Astrocyte of the cerebellum (primary cell): ENCODE data around the gene RNU1-3.
"Not testable (repeated sequence)": the region's sequence is repeated elsewhere in the genome, so short reads cannot be mapped to it uniquely, and the experiment has no call there.

Experiments used
- DNase-seq: peaks from one replicate; pipeline ENCODE4 v3.0.0-alpha.2; 2011; ENCODE audit warnings: low read depth
- H3K4me3 ChIP-seq: 2 replicates; pipeline ENCODE4 v1.5.1; 2011; ENCODE audit warnings: mild to moderate bottlenecking, low read depth, low read length, moderate library complexity
- in situ Hi-C: cut with HindIII; loops from 2 replicates; pipeline ENCODE4 v1.10.0; 2017; ENCODE audit warnings: low sequenced_read_pairs

RNU1-3 gene

DNA sequence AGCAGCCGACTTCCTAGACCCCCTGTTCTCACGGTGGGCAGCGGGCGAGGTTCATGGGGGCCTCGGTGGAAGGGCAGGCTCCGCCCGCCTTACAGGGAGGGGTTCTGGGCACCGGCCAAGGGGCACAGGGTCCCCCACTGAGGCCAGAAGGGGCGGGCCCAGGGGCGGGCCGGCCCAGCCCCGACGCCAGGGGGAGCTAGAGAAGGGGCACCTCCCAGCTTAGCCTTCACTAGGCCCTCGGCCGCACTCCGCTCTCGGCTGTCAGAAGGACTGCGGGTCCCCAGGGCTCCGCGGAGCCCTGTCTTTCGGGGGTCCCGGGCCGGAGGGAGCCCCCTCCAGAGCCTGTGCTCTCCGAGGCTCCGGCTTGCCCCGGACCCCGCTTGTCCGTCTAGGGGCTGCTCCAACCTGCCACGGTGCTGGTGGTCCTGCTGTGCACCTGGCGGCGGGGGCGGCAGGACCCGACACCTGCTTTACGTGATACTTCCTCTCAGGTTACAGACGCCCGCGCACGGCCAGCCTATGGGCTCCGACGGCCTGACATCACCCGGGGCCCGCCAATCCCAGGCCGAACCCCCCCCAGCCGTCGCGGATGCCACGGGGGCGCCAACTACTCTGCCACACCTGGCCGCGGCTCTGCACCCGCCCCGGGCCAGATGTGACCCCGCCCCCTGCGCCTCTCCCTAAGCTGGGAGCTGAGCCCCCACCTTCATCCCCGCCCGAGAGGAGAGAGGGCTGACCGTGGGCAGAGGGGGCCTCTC lies 33.6 kb upstream of the RNU1-3 start:
- H3K4me3 ChIP-seq, DNase-seq, in situ Hi-C loops: not testable (repeated sequence)

- H3K4me3 ChIP-seq, in situ Hi-C loops, DNase-seq: not testable (repeated sequence)
Observed at GRCh38 chr1:16699440-16699839, 32.7 kb upstream of the RNU1-3 start.

GRCh38 chr1:16697152-16697551 lies 30.4 kb upstream of the RNU1-3 start:
- in situ Hi-C loops, DNase-seq, H3K4me3 ChIP-seq: not testable (repeated sequence)

DNA sequence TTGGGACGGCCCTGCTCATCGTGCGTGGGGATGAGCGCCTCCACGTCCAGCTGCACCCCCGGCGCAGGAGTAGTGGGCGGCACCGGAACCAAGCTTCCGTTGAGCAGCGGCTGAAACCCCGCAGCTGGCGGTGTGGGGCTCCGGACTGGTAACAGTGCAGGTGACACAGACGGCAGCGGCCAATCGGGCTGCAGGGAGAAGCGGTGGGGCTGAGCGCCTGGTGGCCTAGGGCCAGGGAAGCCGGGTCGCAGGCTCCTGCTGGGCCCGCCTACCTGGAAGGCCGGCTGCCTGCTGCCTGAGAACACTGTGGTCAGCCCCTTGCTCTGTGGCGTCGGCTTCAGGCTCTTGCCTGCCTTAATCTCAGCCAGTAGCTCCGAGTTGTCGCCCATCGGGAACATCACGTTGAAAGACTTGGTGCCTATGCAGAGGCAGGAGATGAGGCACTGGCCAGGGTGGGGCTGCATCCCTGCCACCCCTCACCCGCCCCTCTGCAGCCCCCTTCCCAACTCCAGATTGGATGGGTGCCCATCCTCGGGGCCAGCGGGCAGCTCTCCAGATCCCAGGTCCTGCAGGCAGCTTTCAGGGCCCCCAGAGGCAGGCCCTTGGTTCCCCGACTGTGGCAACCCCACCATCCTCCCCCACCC lies 29.9 kb upstream of the RNU1-3 start:
- DNase-seq, in situ Hi-C loops, H3K4me3 ChIP-seq: not testable (repeated sequence)

- DNase-seq, H3K4me3 ChIP-seq, in situ Hi-C loops: not testable (repeated sequence)
Observed at GRCh38 chr1:16694308-16694702, 27.6 kb upstream of the RNU1-3 start.

DNA sequence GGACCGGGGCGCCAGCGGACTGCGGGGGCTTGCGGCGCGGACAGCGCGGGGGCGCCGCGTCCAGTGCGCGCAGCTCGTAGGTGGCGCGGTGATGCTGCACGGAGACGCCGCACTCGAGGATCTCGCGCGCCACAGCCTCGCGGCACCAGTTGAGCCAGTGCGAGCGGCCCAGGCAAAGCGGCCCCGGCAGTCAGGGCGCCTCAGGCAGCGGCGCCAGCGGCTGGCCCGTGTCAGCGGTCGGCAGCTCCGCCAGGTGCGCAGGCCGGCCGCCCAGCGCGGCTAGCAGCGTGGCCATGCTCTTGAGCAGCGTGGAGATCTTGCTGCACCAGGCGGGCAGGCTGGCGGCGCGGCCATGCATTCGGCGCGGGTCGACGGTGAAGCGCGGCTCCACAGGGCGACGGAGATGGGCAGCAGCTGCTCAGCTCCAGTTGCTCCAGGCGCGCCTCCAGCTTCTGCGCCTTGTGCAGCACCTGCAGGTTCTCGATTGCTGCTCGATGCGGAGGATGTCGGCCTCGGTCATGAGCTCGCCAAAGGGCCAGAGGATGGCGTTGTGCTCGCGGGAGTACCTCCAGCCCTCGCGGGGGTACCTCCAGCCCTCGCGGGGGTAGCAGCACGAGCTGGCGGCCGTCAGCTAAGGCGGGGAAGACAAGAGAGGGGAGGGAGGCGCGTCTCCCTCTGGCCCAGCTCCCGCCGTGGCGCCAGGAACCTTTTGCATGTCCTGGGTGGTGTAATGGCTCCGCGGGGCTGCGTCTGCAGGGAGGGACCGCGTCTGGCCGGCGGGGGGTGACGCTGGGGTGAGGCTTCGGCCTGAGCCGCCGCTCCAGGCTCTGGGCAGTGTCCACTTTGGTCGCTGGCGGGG lies 26.9 kb upstream of the RNU1-3 start:
- H3K4me3 ChIP-seq, DNase-seq, in situ Hi-C loops: not testable (repeated sequence)

DNA sequence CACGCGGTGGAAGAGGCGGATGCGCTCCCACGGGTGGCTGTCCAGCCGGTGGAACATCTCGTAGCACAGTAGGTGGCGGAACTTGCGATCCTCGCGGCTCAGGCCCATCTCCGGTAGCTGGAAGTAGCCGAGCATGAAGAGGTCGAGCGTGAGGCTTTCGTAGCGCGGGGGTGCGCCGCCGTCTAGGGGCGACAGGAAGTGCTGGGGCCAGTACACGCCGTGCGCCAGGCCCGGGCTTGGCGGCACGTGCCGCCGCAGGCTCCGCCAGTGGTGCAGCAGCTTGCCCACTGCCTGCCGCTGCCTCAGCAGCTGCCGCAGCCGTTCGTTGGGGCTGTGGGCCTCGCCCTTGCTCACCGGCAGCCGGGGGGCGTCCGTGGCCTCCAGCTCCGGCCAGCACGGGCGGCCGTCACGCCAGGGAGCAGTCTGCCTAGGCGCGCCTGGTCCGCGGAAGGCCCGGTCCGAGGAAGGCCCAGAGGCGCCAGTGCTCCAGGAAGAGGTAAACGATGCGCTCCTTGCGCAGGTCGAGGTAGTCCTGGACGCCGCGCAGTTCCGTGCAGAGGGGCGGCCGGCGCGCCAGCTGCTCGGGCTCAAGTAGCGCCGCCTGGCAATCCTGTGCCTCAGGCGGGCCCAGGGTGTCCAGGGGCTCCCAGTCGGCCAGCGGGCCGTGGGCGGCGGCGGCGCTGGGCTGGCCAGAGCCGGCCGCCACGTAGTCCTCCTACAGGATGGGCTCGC lies 26.1 kb upstream of the RNU1-3 start:
- H3K4me3 ChIP-seq, in situ Hi-C loops, DNase-seq: not testable (repeated sequence)

DNA sequence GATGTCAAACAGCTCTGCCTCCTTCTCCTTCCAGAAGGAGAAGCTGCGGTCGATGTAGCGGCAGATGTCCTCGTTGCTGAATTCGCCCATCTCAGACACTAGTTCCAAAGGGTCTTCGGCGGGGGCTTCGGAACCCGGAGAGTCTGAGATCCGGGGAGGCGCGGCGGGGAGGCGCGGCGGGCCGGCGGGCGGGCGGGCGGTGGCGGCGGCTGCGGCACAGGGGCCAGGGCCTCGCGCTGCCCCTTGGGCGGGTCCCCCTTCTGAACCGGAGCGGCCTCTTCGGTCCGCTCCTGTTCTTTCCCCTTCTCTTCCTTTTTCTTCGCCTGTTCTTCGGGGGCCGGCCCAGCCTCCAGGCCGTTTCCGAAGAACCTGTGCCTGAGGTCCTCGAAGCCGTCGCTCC lies 25.5 kb upstream of the RNU1-3 start:
- DNase-seq, H3K4me3 ChIP-seq, in situ Hi-C loops: not testable (repeated sequence)

- H3K4me3 ChIP-seq, DNase-seq, in situ Hi-C loops: not testable (repeated sequence)
Observed at GRCh38 chr1:16690971-16691682, 24.4 kb upstream of the RNU1-3 start.

DNA sequence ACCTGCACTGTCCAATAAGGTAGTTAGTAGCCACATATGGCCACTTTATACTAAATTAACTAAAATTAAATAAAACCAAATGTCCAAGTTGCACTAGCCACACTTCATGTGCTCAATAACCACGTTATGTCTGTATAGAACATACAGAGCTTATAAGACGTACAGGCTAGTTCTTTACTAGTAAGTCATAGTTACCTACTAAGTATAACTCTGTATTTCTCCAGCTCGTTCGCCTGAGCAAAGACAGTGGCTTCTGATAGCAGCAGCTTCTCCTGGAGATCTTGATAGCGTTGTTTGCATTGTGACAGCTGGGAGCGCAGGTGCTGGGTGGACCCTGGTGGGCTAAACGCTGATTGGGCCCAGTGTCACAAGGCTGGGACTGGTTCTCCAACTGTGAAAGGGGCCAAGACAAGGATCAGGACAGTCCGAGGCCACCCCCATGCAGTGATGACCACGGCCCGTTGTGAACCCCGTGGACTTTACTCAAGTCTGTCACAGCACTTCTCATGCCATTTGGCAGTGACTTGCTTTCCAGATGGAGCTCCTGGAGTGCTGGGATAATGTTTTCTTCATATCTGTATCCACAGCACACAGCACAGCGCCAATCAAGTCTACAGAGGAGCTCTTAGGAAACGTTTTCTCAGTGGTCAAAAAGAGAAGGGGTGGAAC lies 20.5 kb upstream of the RNU1-3 start:
- in situ Hi-C loops, DNase-seq: not testable (repeated sequence)

DNA sequence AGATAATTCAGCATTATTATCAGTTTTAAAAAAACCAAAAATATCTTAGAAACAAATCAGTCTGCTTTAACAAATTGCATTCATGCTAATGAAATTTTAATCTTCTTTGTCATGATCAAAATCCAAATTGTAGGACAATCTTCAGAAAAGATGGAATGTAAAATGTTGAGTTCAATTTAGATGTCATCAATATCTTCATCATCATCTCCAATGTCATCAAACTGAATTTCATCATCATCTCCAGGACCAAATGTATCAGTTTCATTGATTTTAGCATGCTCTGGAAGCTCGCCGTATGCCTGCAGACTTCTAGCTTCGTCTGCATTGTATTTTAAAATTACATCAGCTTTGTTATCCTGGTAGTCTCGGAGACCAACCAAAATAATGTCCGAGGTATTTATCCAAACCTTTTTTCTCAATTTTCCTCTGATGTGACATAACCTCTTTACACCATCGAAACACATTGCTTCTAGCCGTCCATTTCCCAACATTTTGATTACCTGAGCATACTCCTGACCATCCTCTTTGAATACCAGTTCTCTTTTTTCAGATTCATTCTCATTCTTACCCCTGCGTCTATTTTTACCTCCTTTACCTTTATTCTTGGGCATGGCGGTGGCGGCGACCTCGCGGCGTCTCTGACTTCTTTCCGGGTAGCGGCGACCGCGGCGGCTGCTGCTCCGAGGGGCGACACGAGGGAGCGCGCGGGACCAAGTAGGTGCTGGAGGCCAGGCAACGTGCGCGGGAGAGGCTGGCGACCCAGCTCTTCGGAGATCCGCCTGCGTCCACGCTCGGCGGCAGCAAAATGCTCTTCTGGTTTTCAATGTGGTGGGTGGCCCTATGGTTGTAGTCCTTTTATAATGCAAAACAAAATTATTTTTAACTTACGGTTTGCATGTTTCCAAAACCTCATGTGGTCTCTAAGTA lies 19.0 kb upstream of the RNU1-3 start:
- in situ Hi-C loops, H3K4me3 ChIP-seq, DNase-seq: not testable (repeated sequence)

More for the DNA sequence above, 20.5 kb upstream of the RNU1-3 start:
- not testable (repeated sequence) for H3K4me3 ChIP-seq

GRCh38 chr1:16684738-16685337 lies 18.1 kb upstream of the RNU1-3 start:
- H3K4me3 ChIP-seq, DNase-seq, in situ Hi-C loops: not testable (repeated sequence)

GRCh38 chr1:16684152-16684551 lies 17.4 kb upstream of the RNU1-3 start:
- in situ Hi-C loops, DNase-seq, H3K4me3 ChIP-seq: not testable (repeated sequence)

- H3K4me3 ChIP-seq, in situ Hi-C loops, DNase-seq: not testable (repeated sequence)
Observed at GRCh38 chr1:16682803-16683202, 16.1 kb upstream of the RNU1-3 start.

GRCh38 chr1:16680366-16680765 lies 13.6 kb upstream of the RNU1-3 start:
- H3K4me3 ChIP-seq, in situ Hi-C loops, DNase-seq: not testable (repeated sequence)
